GM19463 (cell line): ENCODE results near the gene KRT6B.
"Not testable (repeated sequence)": the region's sequence is repeated elsewhere in the genome, so short reads cannot be mapped to it uniquely, and the experiment has no call there.

Source experiments
- ATAC-seq: cut with Tn5 transposase; IDR thresholded peaks from one replicate; pipeline ENCODE4 v1.9.1; 2021; ENCODE audit warnings: mild to moderate bottlenecking, moderate library complexity; ENCODE audit not compliant: unreplicated experiment

Gene KRT6B

GRCh38 chr12:52473768-52474167 is 21.8 kb upstream of the KRT6B start, which contains the start of gene KRT6C:
TSS of gene KRT6C (minus strand) at chr12:52473805. CDS start at chr12:52473737, 68 bp downstream.
- no peak for ATAC-seq

- ATAC-seq = no peak
These were observed 17.9 kb upstream of the KRT6B start for GRCh38 chr12:52469853-52470252.

- ATAC-seq = no peak
These were observed 13.0 kb upstream of the KRT6B start for GRCh38 chr12:52464897-52465296.

GRCh38 chr12:52461693-52462092 is 9.7 kb upstream of the KRT6B start:
- no peak for ATAC-seq

GRCh38 chr12:52458861-52459260 is 6.9 kb upstream of the KRT6B start:
- ATAC-seq = no peak

- no peak for ATAC-seq
These were observed 3.9 kb upstream of the KRT6B start for GRCh38 chr12:52455821-52456220.

- ATAC-seq = no peak
These were observed 2.7 kb upstream of the KRT6B start for GRCh38 chr12:52454411-52455201.

GRCh38 chr12:52448228-52448627 is 3.7 kb downstream of the KRT6B start:
- ATAC-seq = no peak

- not testable (repeated sequence) for ATAC-seq
These were observed 4.8 kb downstream of the KRT6B start for GRCh38 chr12:52447196-52447595.

GRCh38 chr12:52446367-52447045 is 5.4 kb downstream of the KRT6B start:
- ATAC-seq = no peak

GRCh38 chr12:52445876-52446275 is 6.1 kb downstream of the KRT6B start:
- no peak for ATAC-seq

GRCh38 chr12:52444647-52445595 is 7.0 kb downstream of the KRT6B start:
- ATAC-seq = no peak

- ATAC-seq = no peak
These were observed 8.0 kb downstream of the KRT6B start for GRCh38 chr12:52443966-52444365.

- ATAC-seq = no peak
These were observed 9.3 kb downstream of the KRT6B start for GRCh38 chr12:52442600-52443061.

- ATAC-seq = no peak
These were observed 10.5 kb downstream of the KRT6B start for GRCh38 chr12:52441320-52441911.

GRCh38 chr12:52440821-52441319 is 11.1 kb downstream of the KRT6B start:
- ATAC-seq = no peak

GRCh38 chr12:52439845-52440244 is 12.1 kb downstream of the KRT6B start:
- ATAC-seq = no peak

- ATAC-seq = no peak
These were observed 12.5 kb downstream of the KRT6B start for GRCh38 chr12:52439420-52439819.

GRCh38 chr12:52438305-52439301 is 13.3 kb downstream of the KRT6B start:
- no peak for ATAC-seq
